ENCODE results near the gene POLR2A.
A peak's percentile ranks its signal among the peaks of the same experiment; 100 is the strongest.
"Not testable (repeated sequence)": the region's sequence is repeated elsewhere in the genome, so short reads cannot be mapped to it uniquely, and the experiment has no call there.

The POLR2A gene

GRCh38 chr17:7480089-7480384 is 4.1 kb upstream of the POLR2A start:
- Histone ChIP-seq H2BK5ac (ENCODE audit: low read depth, low read length, poor library complexity, severe bottlenecking) (peak overlapping the region; percentile 93), H2AK5ac (ENCODE audit: low read length, severe bottlenecking) (peak overlapping the region; percentile 16), H2BK12ac (ENCODE audit: low read length in 2 of 2) (peak overlapping the region; percentile 70 to 71), H2BK15ac (ENCODE audit: low read depth, poor library complexity, severe bottlenecking) (peak overlapping the region; percentile 98), H3K14ac (ENCODE audit: low read length in 2 of 2) (peak overlapping the region; percentile 96 to 99), H4K91ac (ENCODE audit: low read length) (peak overlapping the region; percentile 100), H2AFZ (ENCODE audit: low read depth, low read length) (no peak overlapping the region), H3K9me3 (ENCODE audit: control insufficient read depth, low read length) (no peaks in the 10 kb centered on the region), H3K27ac (ENCODE audit: low read length, poor library complexity, severe bottlenecking) (peak overlapping the region; percentile 80), H2BK120ac (ENCODE audit: low read depth, low read length) (peak overlapping the region; percentile 98), H3K4ac (ENCODE audit: low read depth in 1 of 2, low read length in 2 of 2) (peak overlapping the region; percentile 98 to 100), H3K27me3 (ENCODE audit: control insufficient read depth in 1 of 2, insufficient read depth in 1 of 2, low read length in 2 of 2) (no peaks in the 10 kb centered on the region), H3K4me2 (ENCODE audit: low read length, poor library complexity, severe bottlenecking) (peak overlapping the region; percentile 56), H3K4me1 (ENCODE audit: control insufficient read depth, insufficient read depth, low read depth, low read length) (peaks cover 44% of the 10 kb centered on the region), H3K23ac (ENCODE audit: low read length in 2 of 2) (peak overlapping the region in 1 of 2 experiments; percentile 46), H3K9ac (ENCODE audit: low read length) (peak overlapping the region; percentile 96), H3K79me1 (replicated peaks; ENCODE audit: low read length, poor library complexity, severe bottlenecking) (peaks cover 4% of the 10 kb centered on the region), H3K18ac (ENCODE audit: low read depth in 1 of 2, low read length in 2 of 2) (peak overlapping the region; percentile 97 to 100), H4K8ac (ENCODE audit: low read length) (peak overlapping the region; percentile 100), H3K4me3 (ENCODE audit: insufficient read depth in 1 of 2, low read depth in 1 of 2, low read length in 2 of 2) (peak overlapping the region; percentile 87 to 89), H3K36me3 (ENCODE audit: control insufficient read depth in 1 of 2, insufficient read depth in 2 of 2, low read depth in 1 of 2, low read length in 2 of 2) (peaks cover 0 to 5% of the 10 kb centered on the region in 2 experiments)
- 5% methylated on average over 7 of the region's 8 CpGs for whole genome bisulfite sequencing
- no peak for DNase-seq

DNA sequence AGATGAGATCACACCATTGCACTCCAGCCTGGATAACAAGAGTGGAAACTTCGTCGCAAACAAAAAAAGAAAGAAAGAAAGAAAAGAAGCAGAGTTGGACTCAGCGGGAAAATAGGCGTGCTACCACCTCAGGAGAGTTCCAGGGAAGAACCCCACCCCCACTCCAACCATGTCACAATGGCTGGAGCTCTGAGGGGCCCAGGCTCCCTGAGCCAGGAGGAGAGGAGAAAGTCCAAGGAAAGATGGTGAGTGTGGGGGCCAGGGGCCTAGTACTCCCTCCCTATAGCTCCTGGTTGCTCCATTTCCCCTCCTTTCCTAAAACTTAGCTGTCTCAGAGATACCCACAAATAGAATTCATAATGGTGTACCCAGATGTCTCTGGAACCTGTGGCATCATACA is 2.9 kb upstream of the POLR2A start, which contains the start of gene SLC35G6:
TSS of gene SLC35G6 (plus strand) at position 172 of the 400 bp plus-strand sequence. CDS start at position 243, 71 bp downstream.
- H3K4me2 ChIP-seq (ENCODE audit: low read length, poor library complexity, severe bottlenecking); H2AFZ ChIP-seq (ENCODE audit: low read depth, low read length); H2BK15ac ChIP-seq (ENCODE audit: low read depth, poor library complexity, severe bottlenecking); H2BK5ac ChIP-seq (ENCODE audit: low read depth, low read length, poor library complexity, severe bottlenecking); H3K23ac ChIP-seq (ENCODE audit: low read length in 2 of 2); DNase-seq; H3K14ac ChIP-seq (ENCODE audit: low read length in 2 of 2); H3K36me3 ChIP-seq (ENCODE audit: control insufficient read depth in 1 of 2, insufficient read depth in 2 of 2, low read depth in 1 of 2, low read length in 2 of 2); H3K27me3 ChIP-seq (ENCODE audit: control insufficient read depth in 1 of 2, insufficient read depth in 1 of 2, low read length in 2 of 2); H3K9me3 ChIP-seq (ENCODE audit: control insufficient read depth, low read length); H3K79me1 ChIP-seq (replicated peaks; ENCODE audit: low read length, poor library complexity, severe bottlenecking): not testable (repeated sequence)
- Histone ChIP-seq H3K9ac (ENCODE audit: low read length) (peak within 1 kb of the TSS; percentile 96), H2BK120ac (ENCODE audit: low read depth, low read length) (peak within 1 kb of the TSS; percentile 55), H4K8ac (ENCODE audit: low read length) (peak within 1 kb of the TSS; percentile 100), H3K4me1 (ENCODE audit: control insufficient read depth, insufficient read depth, low read depth, low read length) (peaks cover 42% of the 10 kb centered on the region), H3K4me3 (ENCODE audit: insufficient read depth in 1 of 2, low read depth in 1 of 2, low read length in 2 of 2) (peak within 1 kb of the TSS in 1 of 2 experiments; percentile 87), H3K4ac (ENCODE audit: low read depth in 1 of 2, low read length in 2 of 2) (peak within 1 kb of the TSS; percentile 75 to 98), H3K27ac (ENCODE audit: low read length, poor library complexity, severe bottlenecking) (peak within 1 kb of the TSS; percentile 80), H4K91ac (ENCODE audit: low read length) (peak within 1 kb of the TSS; percentile 100), H2AK5ac (ENCODE audit: low read length, severe bottlenecking) (peak within 1 kb of the TSS; percentile 88), H2BK12ac (ENCODE audit: low read length in 2 of 2) (peak within 1 kb of the TSS in 1 of 2 experiments; percentile 14), H3K18ac (ENCODE audit: low read depth in 1 of 2, low read length in 2 of 2) (peak within 1 kb of the TSS; percentile 35 to 100)
- WGBS = 100% methylated on average over 2 of the region's 4 CpGs

GRCh38 chr17:7481842-7482741 is 2.1 kb upstream of the POLR2A start:
- not testable (repeated sequence) for H3K27ac ChIP-seq (ENCODE audit: low read length, poor library complexity, severe bottlenecking); H3K79me1 ChIP-seq (replicated peaks; ENCODE audit: low read length, poor library complexity, severe bottlenecking); H3K36me3 ChIP-seq (ENCODE audit: control insufficient read depth in 1 of 2, insufficient read depth in 2 of 2, low read depth in 1 of 2, low read length in 2 of 2); H2AFZ ChIP-seq (ENCODE audit: low read depth, low read length); H2BK15ac ChIP-seq (ENCODE audit: low read depth, poor library complexity, severe bottlenecking); DNase-seq; H3K4me2 ChIP-seq (ENCODE audit: low read length, poor library complexity, severe bottlenecking); H2BK5ac ChIP-seq (ENCODE audit: low read depth, low read length, poor library complexity, severe bottlenecking); H3K14ac ChIP-seq (ENCODE audit: low read length in 2 of 2); H2BK120ac ChIP-seq (ENCODE audit: low read depth, low read length); H3K27me3 ChIP-seq (ENCODE audit: control insufficient read depth in 1 of 2, insufficient read depth in 1 of 2, low read length in 2 of 2); H3K9me3 ChIP-seq (ENCODE audit: control insufficient read depth, low read length); H3K23ac ChIP-seq (ENCODE audit: low read length in 2 of 2)
- peak overlapping the region; percentile 52 to 54 for H3K18ac ChIP-seq (ENCODE audit: low read depth in 1 of 2, low read length in 2 of 2)
- H2BK12ac ChIP-seq (ENCODE audit: low read length in 2 of 2) = peak overlapping the region; percentile 8 to 14
- H4K8ac ChIP-seq (ENCODE audit: low read length) = peak overlapping the region; percentile 85
- peak overlapping the region; percentile 88 for H2AK5ac ChIP-seq (ENCODE audit: low read length, severe bottlenecking)
- H3K4ac ChIP-seq (ENCODE audit: low read depth in 1 of 2, low read length in 2 of 2) = peak overlapping the region; percentile 57 to 71
- 93% methylated on average over 26 of the region's 31 CpGs for WGBS
- H3K9ac ChIP-seq (ENCODE audit: low read length) = peak overlapping the region; percentile 100
- H3K4me3 ChIP-seq (ENCODE audit: insufficient read depth in 1 of 2, low read depth in 1 of 2, low read length in 2 of 2) = peak overlapping the region in 1 of 2 experiments; percentile 98
- peak overlapping the region; percentile 75 for H4K91ac ChIP-seq (ENCODE audit: low read length)
- peaks cover 37% of the 10 kb centered on the region for H3K4me1 ChIP-seq (ENCODE audit: control insufficient read depth, insufficient read depth, low read depth, low read length)

DNA sequence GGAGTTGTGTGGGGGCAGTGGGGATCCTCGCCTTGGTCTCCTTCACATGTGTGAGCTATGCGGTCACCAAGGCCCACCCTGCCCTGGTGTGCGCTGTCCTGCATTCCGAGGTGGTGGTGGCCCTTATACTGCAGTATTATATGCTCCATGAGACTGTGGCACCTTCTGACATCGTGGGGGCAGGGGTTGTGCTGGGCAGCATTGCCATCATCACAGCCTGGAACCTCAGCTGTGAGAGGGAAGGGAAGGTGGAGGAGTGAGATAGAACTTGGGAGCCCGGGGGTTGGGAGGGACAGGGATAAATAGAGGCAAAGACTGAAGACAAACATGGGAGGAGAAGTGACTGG is 1.5 kb upstream of the POLR2A start:
- Histone ChIP-seq H4K91ac (ENCODE audit: low read length) (peak overlapping the region; percentile 22), H3K4me1 (ENCODE audit: control insufficient read depth, insufficient read depth, low read depth, low read length) (peaks cover 31% of the 10 kb centered on the region), H3K4me3 (ENCODE audit: insufficient read depth in 1 of 2, low read depth in 1 of 2, low read length in 2 of 2) (peak overlapping the region in 1 of 2 experiments; percentile 98), H4K8ac (ENCODE audit: low read length) (peak overlapping the region; percentile 45), H3K4ac (ENCODE audit: low read depth in 1 of 2, low read length in 2 of 2) (peak overlapping the region; percentile 45 to 62), H3K9ac (ENCODE audit: low read length) (peak overlapping the region; percentile 100), H3K14ac (ENCODE audit: low read length in 2 of 2) (peak overlapping the region in 1 of 2 experiments; percentile 19), H2BK15ac (ENCODE audit: low read depth, poor library complexity, severe bottlenecking) (peak overlapping the region; percentile 26), H2BK12ac (ENCODE audit: low read length in 2 of 2) (peak overlapping the region; percentile 8 to 78), H3K18ac (ENCODE audit: low read depth in 1 of 2, low read length in 2 of 2) (peak overlapping the region; percentile 14 to 52)
- not testable (repeated sequence) for H3K4me2 ChIP-seq (ENCODE audit: low read length, poor library complexity, severe bottlenecking); H3K36me3 ChIP-seq (ENCODE audit: control insufficient read depth in 1 of 2, insufficient read depth in 2 of 2, low read depth in 1 of 2, low read length in 2 of 2); H3K27ac ChIP-seq (ENCODE audit: low read length, poor library complexity, severe bottlenecking); H3K27me3 ChIP-seq (ENCODE audit: control insufficient read depth in 1 of 2, insufficient read depth in 1 of 2, low read length in 2 of 2); H2AFZ ChIP-seq (ENCODE audit: low read depth, low read length); H2AK5ac ChIP-seq (ENCODE audit: low read length, severe bottlenecking); H2BK5ac ChIP-seq (ENCODE audit: low read depth, low read length, poor library complexity, severe bottlenecking); H3K9me3 ChIP-seq (ENCODE audit: control insufficient read depth, low read length); H3K23ac ChIP-seq (ENCODE audit: low read length in 2 of 2); H3K79me1 ChIP-seq (replicated peaks; ENCODE audit: low read length, poor library complexity, severe bottlenecking); H2BK120ac ChIP-seq (ENCODE audit: low read depth, low read length); DNase-seq
- WGBS = 84% methylated on average over 6 of the region's 6 CpGs

All from mesenchymal stem cell (in vitro differentiated cells and primary cell).